Subcutaneous abdominal adipose tissue (tissue), 5 donors: ENCODE results near the gene GON4L.
"Not testable (repeated sequence)": the region's sequence is repeated elsewhere in the genome, so short reads cannot be mapped to it uniquely, and the experiment has no call there.

Experiments used
- H3K27ac ChIP-seq: one replicate; pipeline ENCODE4 v1.7.0; 2013; ENCODE audit warnings: low read depth, mild to moderate bottlenecking, inconsistent platforms, low read length, moderate library complexity
- H3K27me3 ChIP-seq, 5 donors: one replicate each; pipeline ENCODE4 v1.7.0; 2013; ENCODE audit warnings: low read length in 5 of 5, inconsistent platforms in 1 of 5; ENCODE audit not compliant: control insufficient read depth in 5 of 5, insufficient read depth in 4 of 5
- H3K36me3 ChIP-seq, 5 donors: one replicate each; pipeline ENCODE4 v1.7.0; 2013; ENCODE audit warnings: low read length in 5 of 5; ENCODE audit not compliant: control insufficient read depth in 5 of 5, insufficient read depth in 5 of 5
- H3K4me1 ChIP-seq, 5 donors: one replicate each; pipeline ENCODE4 v1.7.0; 2013; ENCODE audit warnings: low read length in 5 of 5, mild to moderate bottlenecking in 3 of 5, moderate library complexity in 1 of 5; ENCODE audit not compliant: control insufficient read depth in 5 of 5, insufficient read depth in 5 of 5
- H3K4me3 ChIP-seq, 5 donors: one replicate each; pipeline ENCODE4 v1.7.0; 2013; ENCODE audit warnings: low read length in 5 of 5, low read depth in 1 of 5
- H3K9ac ChIP-seq, 5 donors: one replicate each; pipeline ENCODE4 v1.7.0; 2013; ENCODE audit warnings: low read length in 5 of 5, mild to moderate bottlenecking in 4 of 5, moderate library complexity in 3 of 5
- H3K9me3 ChIP-seq, 5 donors: one replicate each; pipeline ENCODE4 v1.7.0; 2013; ENCODE audit warnings: low read length in 5 of 5; ENCODE audit not compliant: control insufficient read depth in 5 of 5
- donor health status: healthy.
- donor health status: healthy.
- donor health status: healthy.
- donor health status: healthy.
- donor health status: healthy.

GON4L gene

DNA sequence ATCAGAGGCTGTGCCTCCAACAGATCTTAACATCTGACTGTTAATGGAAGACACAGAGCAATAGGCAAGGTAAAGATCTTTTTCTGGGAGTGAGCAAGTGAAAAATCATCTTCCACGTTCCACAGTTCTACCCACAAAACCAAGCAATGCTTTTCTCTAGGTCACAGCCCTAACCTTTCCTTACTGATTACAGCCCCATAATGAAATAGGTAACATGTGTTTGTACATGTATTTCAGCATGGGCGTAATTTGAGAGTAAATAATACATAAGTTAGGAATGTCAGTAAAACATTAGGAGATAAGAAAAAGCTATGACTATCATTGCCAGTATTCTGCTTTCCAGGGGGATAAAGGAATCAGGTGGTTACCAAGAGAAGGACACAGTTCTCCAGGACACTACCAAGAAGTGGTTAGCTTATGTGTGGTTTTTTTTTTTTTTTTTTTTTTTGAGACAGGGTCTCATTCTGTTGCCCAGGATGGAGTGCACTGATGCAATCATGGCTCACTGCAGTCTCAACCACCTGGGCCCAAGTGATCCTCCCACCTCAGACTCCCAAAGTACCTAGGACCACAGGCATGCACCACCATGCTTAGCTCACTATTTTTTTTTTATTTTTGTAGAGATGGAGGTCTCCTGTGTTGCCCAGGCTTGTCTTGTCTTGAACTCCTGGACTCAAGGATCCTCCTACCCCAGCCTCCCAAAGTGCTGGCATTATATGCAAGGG is 96.1 kb downstream of the GON4L start:
- H3K4me3 ChIP-seq: no peak overlapping the region
- H3K9ac ChIP-seq: no peak overlapping the region
- H3K9me3 ChIP-seq: no peaks in the 10 kb centered on the region
- H3K4me1 ChIP-seq: no peaks in the 10 kb centered on the region
- H3K36me3 ChIP-seq: peaks cover 25 to 81% (median 68%) of the 10 kb centered on the region in 5 donors
- no peak overlapping the region for H3K27ac ChIP-seq
- H3K27me3 ChIP-seq: no peaks in the 10 kb centered on the region

DNA sequence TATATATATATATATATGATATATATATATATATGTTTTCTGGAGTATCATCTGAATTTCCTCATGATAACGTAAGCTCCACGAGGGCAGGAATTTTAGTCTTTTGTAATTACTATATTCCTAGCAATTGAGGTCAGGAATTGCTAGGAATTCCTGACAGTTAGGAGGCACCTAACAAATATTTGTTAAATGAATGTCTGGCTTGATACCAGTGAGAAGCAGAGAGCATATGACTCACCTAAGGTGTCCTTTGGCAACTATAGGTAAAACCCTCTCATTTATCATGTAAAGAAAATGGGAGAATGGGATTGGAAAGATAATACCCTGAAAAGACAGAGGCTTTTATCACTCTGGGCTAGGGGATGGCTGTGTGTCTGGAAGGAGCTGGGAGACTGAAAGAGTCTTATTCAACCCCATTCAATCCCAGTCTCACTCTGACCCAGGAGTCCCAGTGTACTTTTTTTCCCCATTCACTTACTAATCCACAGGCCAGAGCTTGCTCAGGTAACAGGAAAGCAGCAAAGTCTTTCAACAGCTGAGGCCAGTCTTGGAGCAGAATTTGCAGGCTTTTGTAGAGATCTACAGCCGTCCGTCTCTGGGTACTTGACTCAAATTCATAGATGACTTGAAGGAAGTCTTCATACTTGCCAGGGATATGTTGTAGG is 96.9 kb downstream of the GON4L start:
- Histone ChIP-seq H3K9ac (no peak overlapping the region), H3K4me3 (no peak overlapping the region), H3K27me3 (no peaks in the 10 kb centered on the region), H3K4me1 (no peaks in the 10 kb centered on the region), H3K9me3 (no peaks in the 10 kb centered on the region), H3K27ac (no peak overlapping the region), H3K36me3 (peaks cover 29 to 78% (median 67%) of the 10 kb centered on the region in 5 donors)

DNA sequence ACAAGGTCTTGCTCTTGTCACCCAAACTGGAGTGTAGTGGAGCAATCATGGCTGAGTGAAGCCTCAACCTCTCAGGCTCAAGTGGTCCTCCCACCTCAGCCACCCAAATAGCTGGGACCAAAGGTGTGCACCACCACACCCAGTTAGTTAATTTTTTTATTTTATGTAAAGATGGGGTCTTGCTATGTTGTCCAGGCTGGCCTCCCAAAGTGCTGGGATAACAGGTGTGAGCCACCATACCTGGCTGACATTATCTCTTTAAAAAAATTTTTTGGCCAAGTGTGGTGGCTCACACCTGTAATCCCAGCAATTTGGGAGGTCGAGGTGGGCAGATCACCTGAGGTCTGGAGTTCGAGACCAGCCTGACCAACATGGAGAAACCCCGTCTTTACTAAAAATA is 98.0 kb downstream of the GON4L start:
- not testable (repeated sequence) for H3K9me3 ChIP-seq, H3K9ac ChIP-seq, H3K4me3 ChIP-seq, H3K27ac ChIP-seq, H3K4me1 ChIP-seq, H3K27me3 ChIP-seq
- H3K36me3 ChIP-seq: peaks cover 29 to 73% (median 64%) of the 10 kb centered on the region in 5 donors

DNA sequence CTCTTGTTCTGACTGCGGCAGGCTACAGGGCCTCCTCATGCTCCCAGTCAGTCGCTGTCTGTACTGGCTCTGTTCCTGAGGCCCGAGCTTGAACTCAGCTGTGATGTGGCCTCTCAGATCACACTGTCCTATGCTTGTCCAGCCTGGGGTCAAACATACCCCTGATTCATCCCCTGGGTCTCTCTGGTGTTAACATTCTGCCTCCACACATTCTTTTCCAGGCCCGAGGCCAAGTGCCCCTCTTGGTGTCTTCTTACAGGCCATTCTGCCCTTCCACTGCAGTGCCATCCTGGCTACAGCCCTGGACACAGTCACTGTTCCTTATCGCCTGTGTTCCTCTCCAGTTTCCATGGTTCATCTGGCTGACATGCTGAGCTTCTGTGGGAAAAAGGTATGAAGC is 108.9 kb downstream of the GON4L start:
- H3K27me3 ChIP-seq, H3K27ac ChIP-seq, H3K9ac ChIP-seq, H3K4me3 ChIP-seq, H3K9me3 ChIP-seq: not testable (repeated sequence)
- Histone ChIP-seq H3K4me1 (peaks cover 0 to 11% (median 5%) of the 10 kb centered on the region in 5 donors), H3K36me3 (peaks cover 0 to 33% (median 26%) of the 10 kb centered on the region in 5 donors)

DNA sequence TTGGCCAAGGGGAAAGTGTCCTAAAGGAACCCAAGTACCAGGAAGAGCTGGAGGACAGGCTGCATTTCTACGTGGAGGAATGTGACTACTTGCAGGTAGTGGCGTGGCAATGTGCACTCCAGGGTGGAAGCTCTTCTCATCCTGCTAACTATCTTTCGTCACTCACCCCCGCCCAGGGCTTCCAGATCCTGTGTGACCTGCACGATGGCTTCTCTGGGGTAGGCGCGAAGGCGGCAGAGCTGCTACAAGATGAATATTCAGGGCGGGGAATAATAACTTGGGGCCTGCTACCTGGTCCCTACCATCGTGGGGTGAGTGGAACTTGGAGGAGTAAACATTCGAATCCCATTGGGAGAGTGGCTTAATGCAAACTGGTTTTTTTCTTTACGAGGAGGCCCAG is 109.4 kb downstream of the GON4L start:
- not testable (repeated sequence) for H3K27me3 ChIP-seq, H3K9ac ChIP-seq, H3K4me3 ChIP-seq, H3K27ac ChIP-seq, H3K9me3 ChIP-seq
- Histone ChIP-seq H3K36me3 (peaks cover 0 to 27% (median 20%) of the 10 kb centered on the region in 5 donors), H3K4me1 (peaks cover 0 to 11% (median 5%) of the 10 kb centered on the region in 5 donors)

DNA sequence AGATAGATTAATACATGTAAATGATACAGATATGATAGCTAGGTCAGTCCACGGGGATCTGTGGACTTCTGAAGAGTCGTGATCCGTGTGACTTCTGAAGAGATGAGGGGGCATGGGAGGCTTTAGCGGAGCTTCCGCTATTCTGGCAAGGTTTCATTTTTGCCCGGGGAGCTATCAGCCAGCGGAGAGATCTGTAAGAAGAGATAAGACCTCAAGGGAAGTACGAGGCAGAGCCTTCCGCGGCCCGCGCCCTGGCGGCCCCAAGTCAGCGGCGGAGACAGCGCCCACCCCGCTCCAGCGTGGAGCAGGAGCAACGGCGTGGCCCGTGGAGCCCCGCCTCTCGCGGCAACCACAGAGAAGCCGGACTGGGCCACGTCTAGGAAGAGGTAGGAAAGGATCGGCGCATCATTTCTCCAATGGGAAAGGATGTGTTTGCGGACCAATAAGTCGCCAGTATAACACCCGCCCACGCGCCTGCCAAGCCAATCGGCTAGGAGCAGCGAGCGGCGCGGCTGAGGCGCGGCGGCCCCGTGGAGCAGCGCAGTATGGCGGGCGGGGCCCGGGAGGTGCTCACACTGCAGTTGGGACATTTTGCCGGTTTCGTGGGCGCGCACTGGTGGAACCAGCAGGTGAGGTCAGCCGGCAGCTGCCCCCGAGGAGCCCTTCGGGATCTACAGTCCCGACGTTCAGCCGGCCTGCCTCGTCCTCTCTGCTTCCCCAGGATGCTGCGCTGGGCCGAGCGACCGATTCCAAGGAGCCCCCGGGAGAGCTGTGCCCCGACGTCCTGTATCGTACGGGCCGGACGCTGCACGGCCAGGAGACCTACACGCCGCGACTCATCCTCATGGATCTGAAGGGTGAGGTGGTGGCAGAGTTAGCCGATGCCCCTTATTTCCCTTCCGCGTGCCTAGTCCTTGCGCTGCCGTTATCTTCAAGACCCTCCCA is 111.5 kb downstream of the GON4L start:
- peaks cover 0 to 11% (median 5%) of the 10 kb centered on the region in 5 donors for H3K4me1 ChIP-seq
- peak overlapping the region in 4 of 5 donors; percentile 80 to 92 (median 83) for H3K9ac ChIP-seq
- peak overlapping the region; percentile 71 to 88 (median 80) for H3K4me3 ChIP-seq
- peak overlapping the region; percentile 6 for H3K27ac ChIP-seq
- peaks cover 0 to 11% (median 6%) of the 10 kb centered on the region in 5 donors for H3K36me3 ChIP-seq
- H3K27me3 ChIP-seq, H3K9me3 ChIP-seq: not testable (repeated sequence)

DNA sequence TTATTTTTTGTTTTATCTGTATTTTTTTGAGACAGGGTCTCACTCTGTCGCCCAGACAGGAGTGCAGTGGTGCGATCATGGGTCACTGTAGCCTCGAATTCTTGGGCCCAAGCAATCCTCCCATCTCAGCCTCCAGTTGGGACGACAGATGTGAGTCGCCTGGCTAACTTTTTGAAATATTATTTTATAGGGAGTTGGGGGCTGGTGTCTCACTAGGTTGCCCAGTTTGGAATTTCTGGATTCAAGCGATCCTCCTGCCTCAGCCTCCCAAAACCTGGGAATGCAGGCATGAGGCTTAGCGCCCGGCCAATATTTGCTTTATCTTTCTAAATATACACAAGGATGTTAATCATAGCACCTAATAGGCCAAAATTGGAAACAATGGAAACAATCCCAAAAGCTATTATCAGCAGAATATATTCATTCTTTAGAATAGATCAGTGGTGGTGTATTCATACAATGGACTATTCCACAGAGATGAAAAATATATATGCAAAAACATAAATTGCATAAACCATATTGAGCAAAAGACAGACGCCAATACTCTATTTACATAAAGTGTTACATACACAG is 112.2 kb downstream of the GON4L start:
- H3K27me3 ChIP-seq: no peaks in the 10 kb centered on the region
- H3K9me3 ChIP-seq: no peaks in the 10 kb centered on the region
- peaks cover 0 to 11% (median 5%) of the 10 kb centered on the region in 5 donors for H3K36me3 ChIP-seq
- peaks cover 0 to 11% (median 5%) of the 10 kb centered on the region in 5 donors for H3K4me1 ChIP-seq
- H3K4me3 ChIP-seq: peak overlapping the region; percentile 71 to 88 (median 80)
- H3K9ac ChIP-seq: peak overlapping the region in 4 of 5 donors; percentile 80 to 92 (median 83)
- H3K27ac ChIP-seq: peak overlapping the region; percentile 6

DNA sequence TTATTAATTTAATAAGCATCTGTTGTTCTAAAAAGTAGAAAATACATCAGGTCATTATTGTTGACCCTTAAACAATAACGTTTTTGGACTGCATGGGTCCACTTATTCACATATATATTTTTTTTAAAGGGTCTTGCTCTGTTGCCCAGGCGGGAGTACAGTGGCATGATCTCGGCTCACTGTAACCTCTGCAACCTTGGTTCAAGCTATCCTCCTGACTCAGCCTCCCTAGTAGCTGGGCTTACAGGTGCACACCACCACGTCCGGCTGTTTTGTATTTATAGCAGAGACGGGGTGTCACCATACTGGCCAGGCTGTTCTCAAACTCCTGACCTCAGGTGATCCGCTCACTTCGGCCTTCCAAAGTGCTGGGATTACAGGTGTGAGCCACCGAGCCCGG is 115.1 kb downstream of the GON4L start:
- H3K9ac ChIP-seq: no peak overlapping the region
- no peak overlapping the region for H3K27ac ChIP-seq
- H3K27me3 ChIP-seq: no peaks in the 10 kb centered on the region
- no peak overlapping the region for H3K4me3 ChIP-seq
- peaks cover 8 to 22% (median 17%) of the 10 kb centered on the region in 5 donors for H3K36me3 ChIP-seq
- H3K4me1 ChIP-seq: peaks cover 0 to 7% (median 5%) of the 10 kb centered on the region in 5 donors
- H3K9me3 ChIP-seq: no peaks in the 10 kb centered on the region

DNA sequence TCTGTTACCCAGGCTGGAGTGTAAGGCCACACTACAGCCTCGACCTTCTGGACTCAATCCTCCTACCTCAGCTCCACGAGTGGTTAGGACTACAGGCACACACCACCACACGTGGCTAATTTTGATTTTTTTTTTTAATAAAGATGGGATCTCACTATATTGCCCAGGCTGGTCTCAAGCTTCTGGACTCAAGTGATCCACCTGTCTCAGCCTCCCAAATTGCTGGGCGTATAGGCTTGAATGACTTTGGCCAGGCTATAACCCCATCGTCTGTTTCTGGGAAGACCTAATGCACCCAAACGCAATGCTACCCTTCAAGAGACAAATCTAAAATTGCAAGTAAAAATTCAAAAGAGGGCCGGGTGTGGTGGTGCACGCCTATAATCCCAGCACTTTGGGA is 116.0 kb downstream of the GON4L start:
- peaks cover 11 to 31% (median 24%) of the 10 kb centered on the region in 5 donors for H3K36me3 ChIP-seq
- H3K9ac ChIP-seq: no peak overlapping the region
- H3K27ac ChIP-seq: no peak overlapping the region
- H3K4me3 ChIP-seq: no peak overlapping the region
- no peaks in the 10 kb centered on the region for H3K27me3 ChIP-seq
- peaks cover 0 to 7% (median 5%) of the 10 kb centered on the region in 5 donors for H3K4me1 ChIP-seq
- H3K9me3 ChIP-seq: no peaks in the 10 kb centered on the region
